ENCODE measurements around the gene CTNNA3. TPM values are rescaled to one million over a fixed set of nuclear protein-coding genes. Genes with fewer than 3 reads are reported as not detected.

Gene CTNNA3
- total and polyA plus RNA-seq, 2 of the 4 experiments (the other 2 are of a cell fraction), result 0.19 to 0.90 TPM

DNA sequence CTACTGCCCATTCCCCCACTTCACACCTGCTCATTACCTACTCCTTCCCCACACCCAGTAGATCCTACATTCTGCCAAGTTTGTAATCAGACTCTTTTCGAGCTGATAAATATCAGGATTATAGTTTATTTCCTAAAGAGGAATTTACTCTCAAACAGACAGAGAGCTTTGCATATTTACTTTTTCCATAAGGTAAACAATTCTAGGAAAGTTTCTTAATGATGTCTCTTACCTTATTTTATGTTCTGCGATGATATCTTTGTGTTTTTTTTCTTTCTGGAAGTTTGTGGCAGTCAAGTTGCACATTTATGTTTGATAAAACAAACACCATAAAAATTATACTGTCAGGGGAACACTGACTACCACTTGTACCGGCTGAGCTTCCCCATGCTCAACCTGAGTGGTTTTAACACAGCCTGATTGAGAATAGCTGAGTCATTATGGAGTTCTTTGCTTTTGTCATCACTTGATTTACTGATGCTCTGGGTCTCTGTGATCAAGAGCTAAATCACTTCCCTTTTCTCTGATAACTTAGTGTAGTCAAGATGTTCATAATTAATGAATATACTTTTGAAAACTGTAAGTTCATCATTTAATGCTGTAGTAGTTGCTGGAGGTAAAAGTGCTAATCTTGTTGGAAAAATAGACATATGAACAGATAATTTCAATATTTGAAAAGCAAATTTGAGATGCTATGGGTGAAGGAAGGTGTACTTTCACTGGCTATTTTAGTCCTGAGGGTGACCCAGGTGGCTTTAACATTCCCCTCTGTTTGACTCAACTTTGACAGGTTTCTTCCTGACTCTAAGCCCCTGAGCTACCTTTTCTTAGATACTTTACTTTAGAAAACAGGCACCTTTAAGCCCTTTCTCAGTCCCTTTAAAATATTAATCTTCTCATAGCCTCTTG, 1804.7 kb downstream of the CTNNA3 start:
- ChIA-PET POLR2A (ENCODE audit: unreplicated experiment) (no interaction called here), CTCF (no interaction called here)
- no peak overlapping the region for H3K9ac ChIP-seq (ENCODE audit: low read depth, low read length)
- intact Hi-C loops (cut with micrococcal nuclease) (no loop called here), in situ Hi-C loops (cut with MboI; ENCODE audit: low sequenced_read_pairs) (no loop called here), dilution Hi-C loops (cut with HindIII; ENCODE audit: low sequenced_read_pairs, unreplicated experiment) (no loop called here)
- no TSS peak for BruUV-seq (replicated peaks)
- H3K18ac ChIP-seq (ENCODE audit: low read depth, low read length), result no peak overlapping the region
- no peak overlapping the region for H4K91ac ChIP-seq (ENCODE audit: insufficient read depth, low read depth, low read length)
- H3K27me3 ChIP-seq (ENCODE audit: control insufficient read depth, insufficient read depth, low read length), result no peaks in the 10 kb centered on the region
- no peak overlapping the region for H2AFZ ChIP-seq (replicated peaks; ENCODE audit: low read length, poor library complexity)
- no peaks in the 10 kb centered on the region for H4K20me1 ChIP-seq (ENCODE audit: insufficient read depth, low read length)
- no peaks in the 10 kb centered on the region for H3K36me3 ChIP-seq (ENCODE audit: control insufficient read depth, insufficient read depth, low read length)
- H2AK9ac ChIP-seq (replicated peaks; ENCODE audit: low read depth, low read length, poor library complexity), result no peak overlapping the region
- no peak overlapping the region for H3K4ac ChIP-seq (ENCODE audit: low read depth, low read length)
- H3K14ac ChIP-seq (replicated peaks; ENCODE audit: low read depth, low read length), result no peak overlapping the region
- no peaks in the 10 kb centered on the region for H3K4me1 ChIP-seq (ENCODE audit: control insufficient read depth, insufficient read depth, low read length)
- H2AK5ac ChIP-seq (ENCODE audit: low read depth, low read length), result no peak overlapping the region
- no peaks in the 10 kb centered on the region for H3K79me1 ChIP-seq (ENCODE audit: low read depth in 1 of 2, low read length in 2 of 2)
- WGBS, 2 experiments (ENCODE audit: extremely low coverage in 2 of 2, insufficient read length in 1 of 2), result no CpG with 5 or more reads among the region's 3 CpGs
- H3K4me3 ChIP-seq (ENCODE audit: insufficient read depth, low read depth, low read length), result no peak overlapping the region
- TF ChIP-seq NFE2L2 (IDR thresholded peaks at IDR 0.05; ENCODE audit: low read depth, low read length) (peak; percentile 50), MAZ (IDR thresholded peaks at IDR 0.05; ENCODE audit: borderline replicate concordance, low read depth, low read length) (no peak)
- no peak overlapping the region for H4K8ac ChIP-seq (ENCODE audit: low read depth in 2 of 2, low read length in 2 of 2)
- no peak overlapping the region for H3K4me2 ChIP-seq (ENCODE audit: low read depth, low read length)
- no peak overlapping the region for H3K23ac ChIP-seq (ENCODE audit: low read depth, low read length)
- no peak overlapping the region for H3K27ac ChIP-seq (ENCODE audit: insufficient read depth, low read length)
- ATAC-seq (ENCODE audit: low read depth), result no peak
- no peak overlapping the region; the same call in 1 of the 2 replicates for H3K56ac ChIP-seq (ENCODE audit: extremely low read depth, insufficient read depth, low read length)
- DNase-seq, result no peak
- H2BK5ac ChIP-seq (ENCODE audit: low read depth, low read length, poor library complexity, severe bottlenecking), result no peak overlapping the region
- no peak overlapping the region for H2BK120ac ChIP-seq (ENCODE audit: low read depth, low read length)
- no peak overlapping the region for H2BK20ac ChIP-seq (ENCODE audit: low read depth, low read length)
- H2BK15ac ChIP-seq (ENCODE audit: low read depth, low read length), result no peak overlapping the region
- H3K9me1 ChIP-seq (ENCODE audit: insufficient read depth, low read length), result no peaks in the 10 kb centered on the region
- no peak overlapping the region for H4K5ac ChIP-seq (ENCODE audit: low read depth, low read length)
- H3K9me3 ChIP-seq (ENCODE audit: control insufficient read depth, insufficient read depth, low read length), result peaks cover 6% of the 10 kb centered on the region
